Measurements from ENCODE around the gene AS3MT.

The AS3MT gene

DNA sequence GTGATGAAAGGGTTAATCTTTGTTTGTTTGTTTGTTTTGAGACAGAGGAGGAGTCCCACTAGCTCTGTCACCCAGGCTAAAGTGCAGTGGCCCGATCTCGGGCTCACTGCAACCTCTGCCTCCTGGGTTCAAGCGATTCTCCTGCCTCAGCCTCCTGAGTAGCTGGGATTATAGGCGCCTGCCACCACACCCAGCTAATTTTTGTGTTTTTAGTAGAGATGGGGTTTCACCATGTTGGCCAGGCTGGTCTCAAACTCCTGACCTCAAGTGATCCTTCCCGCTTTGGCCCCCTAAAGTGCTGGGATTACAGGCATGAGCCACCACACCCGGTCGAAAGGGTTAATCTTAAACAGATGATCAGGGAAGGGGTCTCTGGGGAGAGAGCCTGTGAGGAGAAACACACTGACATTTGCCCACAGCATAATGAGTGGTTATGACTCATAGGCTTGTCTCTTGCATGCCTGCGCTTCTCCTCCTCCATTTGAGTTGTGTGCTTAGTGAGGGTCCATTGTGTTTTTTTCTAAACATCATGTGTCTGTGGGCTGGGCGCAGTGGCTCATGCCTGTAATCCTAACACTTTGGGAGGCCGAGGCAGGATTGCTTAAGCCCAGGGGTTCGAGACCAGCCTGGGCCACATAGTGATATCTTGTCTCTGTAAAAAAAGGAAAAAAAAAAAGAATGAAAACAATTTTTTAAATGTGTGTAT, 13.4 kb upstream of the AS3MT start:
- DNase-seq (ENCODE audit: low spot score), result peak; percentile 77

DNA sequence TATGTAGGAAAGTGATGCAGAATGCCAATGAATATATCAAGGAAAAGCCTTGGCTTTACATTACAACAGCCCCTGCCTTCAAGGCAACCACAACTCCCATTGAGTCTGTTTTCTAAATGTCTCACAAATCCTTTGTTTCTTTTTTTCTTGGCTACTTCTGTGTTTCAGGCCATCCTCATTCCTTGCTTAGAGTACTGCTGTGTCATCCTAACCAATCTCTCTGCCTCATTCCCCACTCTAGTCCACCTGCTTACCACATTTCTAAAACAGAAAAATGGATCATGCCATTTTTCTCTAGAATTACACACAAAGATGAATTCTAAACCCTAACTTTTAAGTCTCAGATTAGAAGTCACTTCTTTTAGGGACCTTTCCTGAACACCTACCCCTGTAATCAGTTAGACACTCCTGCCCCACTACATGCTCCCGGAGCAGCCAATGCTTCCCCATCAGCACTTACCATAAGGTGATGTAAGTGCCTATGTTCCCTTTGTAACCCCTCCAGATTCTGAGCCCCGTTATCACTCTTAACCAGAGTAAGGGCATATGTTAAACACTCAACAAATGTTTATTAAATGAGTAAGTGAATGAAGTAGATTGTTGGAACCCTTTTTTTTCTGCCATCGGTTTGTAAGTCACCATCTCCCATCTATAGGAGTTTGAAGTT, 12.4 kb upstream of the AS3MT start:
- no peak for DNase-seq (ENCODE audit: low spot score)

DNA sequence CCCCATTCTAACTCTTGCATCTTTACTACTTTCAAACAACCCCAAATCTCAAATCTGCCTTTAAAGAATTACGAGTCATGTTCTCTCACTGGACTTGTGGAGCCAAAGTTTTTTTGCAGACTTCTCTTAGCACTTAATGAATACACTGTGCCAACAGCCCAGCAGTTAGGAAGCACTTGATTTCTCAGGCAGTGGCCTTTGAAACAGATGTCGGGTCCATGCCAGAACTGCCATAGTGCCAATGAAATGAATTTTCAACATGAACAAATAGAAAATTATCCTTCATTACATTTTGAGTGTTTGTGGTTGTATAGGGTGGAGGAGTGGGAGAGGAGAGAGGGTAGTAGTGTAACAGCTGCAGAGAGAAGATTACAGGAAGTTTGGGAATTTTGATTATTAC, 9.4 kb upstream of the AS3MT start:
- no peak for DNase-seq (ENCODE audit: low spot score)

DNA sequence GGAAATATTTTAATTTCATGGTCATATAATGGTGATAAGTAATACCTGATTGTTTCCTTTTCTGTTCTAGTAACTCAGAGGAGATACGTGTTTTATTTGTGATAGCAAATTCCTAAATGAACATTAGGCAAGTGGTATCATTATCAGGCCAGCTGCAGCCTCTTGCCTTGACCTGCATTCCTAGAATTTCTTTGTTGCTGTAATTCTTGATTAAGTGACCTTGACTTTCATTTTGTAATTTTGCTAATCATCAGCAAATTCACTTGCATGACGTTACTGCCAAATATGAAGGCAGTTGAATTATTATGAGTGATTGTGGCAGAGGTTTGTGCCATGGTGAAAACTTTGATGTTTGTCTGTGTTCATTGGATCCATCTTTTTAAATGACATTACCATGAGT, 5.6 kb upstream of the AS3MT start:
- no peak for DNase-seq (ENCODE audit: low spot score)

DNA sequence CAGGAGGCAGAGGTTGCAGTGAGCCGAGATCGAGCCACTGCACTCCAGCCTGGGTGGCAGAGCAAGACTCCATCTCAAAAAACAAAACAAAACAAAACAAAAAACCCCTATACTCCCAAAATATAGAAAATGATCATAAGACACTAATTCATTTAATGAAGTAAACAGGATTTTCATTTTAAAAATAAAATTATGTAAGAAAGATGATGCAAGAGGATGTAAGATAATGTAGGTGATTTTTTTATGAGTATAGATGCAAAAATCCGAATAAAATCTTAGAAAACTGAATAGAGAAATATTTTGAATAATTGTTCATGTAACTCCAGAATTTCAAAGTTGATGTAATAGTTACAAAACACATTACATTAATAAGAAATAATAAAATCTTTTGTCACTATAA, 3.6 kb upstream of the AS3MT start:
- no peak for DNase-seq (ENCODE audit: low spot score)

DNA sequence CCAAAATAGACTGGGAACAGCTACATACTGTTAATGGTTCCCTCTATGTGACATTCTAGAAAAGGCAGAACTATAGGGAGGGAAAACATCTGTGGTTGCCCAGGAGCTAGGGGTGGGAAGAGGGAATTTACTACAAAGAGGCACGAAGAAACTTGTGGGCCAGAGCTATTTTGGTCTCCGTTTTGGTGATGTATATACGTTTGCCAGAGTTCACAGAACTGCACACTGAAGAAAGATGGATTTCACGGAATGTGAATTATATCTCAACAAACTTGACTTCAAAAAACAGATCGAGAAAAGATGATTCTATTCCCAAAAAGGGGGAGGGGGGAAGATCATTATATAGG, 386 bp upstream of the AS3MT start:
- DNase-seq (ENCODE audit: low spot score), result peak; percentile 11

DNA sequence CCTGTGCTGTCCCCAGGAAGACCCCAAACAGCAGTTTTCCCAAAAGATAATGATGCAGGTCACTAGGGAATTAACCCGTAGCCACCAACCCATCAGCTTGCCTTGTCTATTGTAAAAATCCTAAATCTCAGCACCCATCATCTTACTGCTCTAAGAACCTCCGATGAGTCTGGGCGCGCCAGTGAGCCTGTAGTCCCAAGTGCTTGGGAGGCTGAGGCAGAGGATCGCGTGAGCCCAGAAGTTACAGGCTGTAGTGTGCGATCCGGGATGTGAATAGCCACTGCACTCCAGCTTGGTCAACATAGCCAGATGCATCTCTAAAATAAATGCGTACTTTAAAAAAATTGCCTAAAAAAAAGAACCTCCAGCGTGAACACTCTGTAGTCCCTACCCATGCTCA, 951 bp downstream of the AS3MT start:
- DNase-seq (ENCODE audit: low spot score), result no peak

DNA sequence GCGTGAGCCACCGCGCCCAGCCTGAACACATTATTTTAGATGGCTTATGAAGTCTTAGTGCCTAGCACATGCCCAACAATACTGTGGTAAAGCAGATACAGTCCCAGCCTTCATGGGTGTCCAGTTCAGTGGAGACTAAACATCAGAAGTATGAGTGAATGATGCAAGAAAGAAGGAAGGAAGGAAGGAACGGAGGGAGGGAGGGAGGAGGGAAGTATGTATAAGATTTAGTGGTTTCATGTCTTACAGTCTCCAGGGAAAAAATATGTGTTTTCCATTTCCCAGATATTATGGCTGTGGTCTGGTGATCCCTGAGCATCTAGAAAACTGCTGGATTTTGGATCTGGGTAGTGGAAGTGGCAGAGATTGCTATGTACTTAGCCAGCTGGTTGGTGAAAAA, 2.9 kb downstream of the AS3MT start:
- DNase-seq (ENCODE audit: low spot score), result no peak

DNA sequence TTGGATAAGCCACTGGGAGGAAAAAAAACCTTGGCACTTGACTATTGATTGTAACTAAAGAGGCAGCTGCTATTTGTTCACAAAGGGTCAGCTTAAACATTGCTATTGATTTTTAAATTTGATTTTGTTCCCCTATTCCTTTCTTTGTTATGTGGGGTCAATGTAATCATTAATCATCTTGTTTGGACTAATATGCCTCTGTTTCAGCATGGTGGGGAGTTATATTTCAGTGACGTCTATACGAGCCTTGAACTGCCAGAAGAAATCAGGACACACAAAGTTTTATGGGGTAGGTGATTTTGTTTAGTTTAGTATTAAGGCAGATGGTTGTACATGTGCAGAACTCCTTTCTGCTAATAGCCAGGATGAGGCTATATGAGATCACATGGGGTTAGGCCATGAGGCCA, 7.5 kb downstream of the AS3MT start:
- no peak for DNase-seq (ENCODE audit: low spot score)

DNA sequence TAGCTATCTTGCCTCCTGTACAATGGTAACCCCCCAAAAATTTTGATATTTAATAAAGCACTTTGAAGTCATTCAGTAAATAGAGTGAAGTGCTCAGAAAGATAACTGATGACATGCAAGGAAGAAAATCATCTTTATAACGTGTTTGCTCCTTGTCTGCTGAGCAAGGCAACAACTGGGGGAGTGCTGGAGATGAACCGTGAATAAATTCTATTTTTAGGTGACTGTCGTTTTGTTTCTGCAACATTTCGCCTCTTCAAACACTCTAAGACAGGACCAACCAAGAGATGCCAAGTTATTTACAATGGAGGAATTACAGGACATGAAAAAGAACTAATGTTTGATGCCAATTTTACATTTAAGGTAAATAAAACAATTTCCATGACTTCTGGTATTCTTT, 9.4 kb downstream of the AS3MT start:
- no peak for DNase-seq (ENCODE audit: low spot score)

DNA sequence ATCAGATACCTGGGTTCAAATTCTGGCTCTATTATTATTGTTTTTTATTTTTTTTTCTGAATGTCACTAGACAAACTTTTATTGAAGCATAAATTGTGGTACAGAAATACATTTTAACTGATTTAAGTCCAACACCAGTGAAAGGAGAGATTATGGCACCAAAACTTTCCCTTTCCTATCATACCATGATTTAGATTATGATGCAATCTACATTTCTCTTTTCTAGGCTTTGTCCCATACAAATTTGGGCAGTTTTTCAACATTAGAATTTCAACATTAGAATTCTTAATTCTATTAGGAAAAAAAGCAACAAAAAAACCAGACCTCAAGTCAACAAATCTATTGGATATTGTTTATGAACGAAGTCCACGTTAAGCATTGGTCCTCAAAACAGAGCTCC, 11.0 kb downstream of the AS3MT start:
- no peak for DNase-seq (ENCODE audit: low spot score)

DNA sequence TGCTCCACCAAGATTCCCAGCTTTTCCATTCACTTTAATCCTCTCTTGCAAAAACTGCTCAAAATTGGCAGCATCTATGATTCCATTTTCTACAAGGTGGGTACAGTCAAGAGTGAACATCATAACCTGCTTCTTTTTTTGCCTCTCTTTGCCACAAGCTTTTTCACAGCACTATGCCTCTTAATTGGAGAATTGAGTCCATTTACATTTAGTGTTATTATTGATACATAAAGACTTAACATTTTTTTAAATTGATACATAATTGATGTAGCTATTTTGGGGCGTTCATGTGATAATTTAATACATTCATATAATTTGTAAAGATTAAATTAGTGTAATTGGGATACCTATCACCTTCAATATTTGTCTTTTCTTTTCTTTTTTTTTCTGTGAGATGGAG, 18.8 kb downstream of the AS3MT start:
- DNase-seq (ENCODE audit: low spot score), result no peak

DNA sequence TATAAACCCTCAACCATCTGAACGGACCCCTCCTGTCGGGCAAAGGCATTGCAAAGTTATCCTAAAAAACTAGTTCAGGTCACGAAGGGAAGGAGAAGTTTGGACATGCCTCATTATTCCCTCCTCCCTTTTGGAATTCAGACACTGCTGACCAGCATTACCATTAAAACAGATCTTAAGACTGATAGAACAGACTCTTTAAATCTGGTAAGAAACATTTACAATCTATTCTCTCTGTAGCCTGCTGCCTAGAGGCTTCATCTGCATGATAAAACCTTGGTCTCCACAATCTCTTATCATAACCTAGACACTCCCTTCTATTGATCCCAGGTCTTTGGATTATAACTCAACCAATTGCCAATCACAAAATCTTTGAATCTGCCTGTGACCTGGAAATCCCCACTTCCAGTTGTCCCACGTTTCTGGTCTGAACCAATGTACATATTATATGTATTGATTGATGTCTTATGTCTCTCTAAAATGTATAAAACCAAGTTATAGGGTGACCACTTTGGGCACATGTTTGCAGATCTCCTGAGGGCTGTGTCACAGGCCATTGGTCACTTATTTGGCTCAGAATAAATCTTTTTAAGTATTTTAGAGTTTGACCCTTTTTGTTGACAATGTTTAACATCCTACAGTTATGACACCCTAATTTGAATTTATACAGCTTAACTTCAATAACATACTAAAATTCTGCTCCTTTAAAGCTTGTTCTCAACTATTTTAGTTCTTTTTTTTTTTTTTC, 25.4 kb downstream of the AS3MT start:
- no peak for DNase-seq (ENCODE audit: low spot score)

DNA sequence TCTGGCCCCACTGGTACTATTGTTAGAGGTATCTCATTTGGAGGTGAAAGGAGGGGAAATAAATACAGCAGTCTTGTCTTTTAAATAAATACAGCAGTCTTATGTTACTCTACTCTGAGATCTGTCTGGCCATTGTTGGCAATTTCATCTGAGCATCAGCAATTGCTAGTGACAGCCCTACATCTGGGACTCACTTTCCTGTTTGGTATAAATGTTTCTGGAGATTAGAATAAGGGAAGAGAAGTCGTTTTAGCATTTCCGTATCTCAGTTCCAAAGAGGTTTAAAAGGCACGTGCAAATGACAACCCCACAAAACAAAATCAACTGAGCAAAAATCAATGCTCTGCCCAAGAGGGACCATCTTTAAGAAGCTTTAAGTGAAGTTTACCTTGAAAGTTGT, 30.7 kb downstream of the AS3MT start:
- no peak for DNase-seq (ENCODE audit: low spot score)

DNA sequence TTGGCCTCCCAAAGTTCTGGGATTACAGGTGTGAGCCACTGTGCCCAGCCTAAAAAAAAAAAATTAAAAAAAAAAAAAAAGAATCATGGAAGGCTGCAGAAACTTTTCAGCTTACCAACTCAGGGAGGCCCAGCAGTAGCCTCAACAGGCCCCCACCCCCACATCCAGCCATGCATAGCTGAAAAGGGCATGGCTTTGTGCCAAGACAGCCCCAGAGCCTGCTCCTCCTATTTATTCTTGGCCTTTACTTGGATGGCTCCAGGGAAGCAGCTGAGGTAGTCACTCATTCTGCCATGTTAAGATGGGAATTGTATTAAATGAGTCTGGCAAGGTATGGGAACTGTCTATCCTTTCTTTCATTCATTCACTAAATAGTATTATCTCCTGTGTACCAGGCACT, 35.1 kb downstream of the AS3MT start:
- DNase-seq (ENCODE audit: low spot score), result no peak

DNA sequence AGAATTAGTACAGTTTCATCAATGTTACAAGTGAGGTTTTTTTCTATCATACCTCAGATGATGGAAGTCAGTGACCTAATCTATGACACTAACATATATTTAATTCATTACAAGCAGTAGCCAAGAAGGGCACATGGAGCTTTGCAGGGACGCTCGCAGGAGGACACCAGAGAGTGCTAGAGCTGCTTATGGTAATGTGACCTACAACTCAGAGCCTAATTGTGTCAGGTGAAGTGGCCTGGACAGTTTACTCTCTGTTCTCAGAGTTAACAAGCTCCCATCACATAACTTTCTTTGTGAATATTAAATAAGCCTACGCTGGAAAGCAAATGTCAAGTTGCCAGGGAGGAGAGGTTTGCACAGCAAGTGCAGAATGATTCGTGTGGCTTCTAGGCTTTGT, 37.2 kb downstream of the AS3MT start:
- no peak for DNase-seq (ENCODE audit: low spot score)

DNA sequence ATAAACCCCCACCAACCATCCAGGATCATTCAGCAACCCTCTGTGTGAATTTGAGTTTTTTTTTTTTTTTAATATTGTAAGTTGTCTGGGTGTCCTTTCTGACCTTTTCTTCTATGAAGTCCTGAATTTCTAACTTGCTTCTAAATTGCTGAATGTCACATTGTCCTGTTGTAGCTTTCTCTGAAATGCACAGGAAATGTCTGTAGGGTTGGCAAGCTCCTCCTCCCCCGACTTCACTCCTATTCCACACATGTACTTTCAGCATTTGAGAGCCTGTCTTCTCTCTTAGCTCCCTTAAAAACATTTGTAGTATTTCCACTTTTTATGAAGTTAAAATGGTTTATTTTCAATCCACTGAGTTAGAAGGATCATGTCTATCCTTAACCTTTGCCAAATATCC, 45.5 kb downstream of the AS3MT start:
- no peak for DNase-seq (ENCODE audit: low spot score)

DNA sequence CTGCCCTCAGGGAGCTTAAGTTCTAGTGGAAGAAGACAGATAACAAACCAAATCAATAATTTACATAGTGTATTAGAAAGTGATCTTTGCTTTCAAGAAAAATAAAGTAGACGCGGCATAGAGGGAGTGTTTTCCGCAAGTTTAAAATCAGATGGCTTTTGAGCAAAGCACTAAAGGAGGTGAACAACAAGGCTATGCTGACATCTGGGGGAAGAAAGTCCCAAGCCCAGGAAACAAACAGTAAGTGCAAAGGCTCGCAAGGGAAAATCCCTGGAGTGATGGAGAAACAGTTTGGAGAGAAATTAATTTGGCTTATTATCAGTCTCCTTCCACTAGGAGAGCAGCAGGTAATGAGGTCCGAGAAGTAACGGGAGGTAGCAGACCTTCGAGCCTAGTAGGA, 46.9 kb downstream of the AS3MT start:
- DNase-seq (ENCODE audit: low spot score), result no peak

DNA sequence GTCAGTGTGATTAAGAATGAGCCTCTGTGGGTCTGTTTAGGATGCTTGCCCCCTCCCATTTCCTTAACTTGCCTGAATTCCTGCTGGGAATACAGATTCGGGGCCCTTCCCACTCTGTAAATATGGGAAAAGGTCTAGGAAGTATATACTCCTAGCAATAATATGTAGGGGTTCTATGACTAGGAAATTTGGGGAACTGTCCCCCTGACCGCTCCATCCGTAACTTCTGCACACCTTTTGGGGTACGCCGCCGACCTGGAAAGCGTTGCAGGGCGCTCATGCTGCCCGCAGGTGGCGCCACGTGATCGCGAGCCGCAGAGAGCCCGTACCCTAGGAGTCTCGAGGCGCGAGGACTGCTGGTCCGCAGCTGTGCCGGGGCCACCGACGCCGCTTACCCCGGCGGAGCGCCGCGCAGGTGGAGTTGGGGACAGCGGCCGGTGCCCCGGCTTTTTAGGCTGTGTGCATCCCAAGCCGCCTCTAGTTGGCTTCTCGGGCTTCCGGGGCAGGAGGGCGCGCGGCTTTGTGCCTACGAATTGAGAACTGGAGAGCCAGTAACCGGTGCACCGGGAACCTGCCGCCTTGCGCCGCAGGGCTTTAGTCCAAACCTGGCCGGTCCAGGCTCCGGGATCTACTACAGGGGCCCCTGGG, 48.2 kb downstream of the AS3MT start:
- DNase-seq (ENCODE audit: low spot score), result peak; percentile 69

DNA sequence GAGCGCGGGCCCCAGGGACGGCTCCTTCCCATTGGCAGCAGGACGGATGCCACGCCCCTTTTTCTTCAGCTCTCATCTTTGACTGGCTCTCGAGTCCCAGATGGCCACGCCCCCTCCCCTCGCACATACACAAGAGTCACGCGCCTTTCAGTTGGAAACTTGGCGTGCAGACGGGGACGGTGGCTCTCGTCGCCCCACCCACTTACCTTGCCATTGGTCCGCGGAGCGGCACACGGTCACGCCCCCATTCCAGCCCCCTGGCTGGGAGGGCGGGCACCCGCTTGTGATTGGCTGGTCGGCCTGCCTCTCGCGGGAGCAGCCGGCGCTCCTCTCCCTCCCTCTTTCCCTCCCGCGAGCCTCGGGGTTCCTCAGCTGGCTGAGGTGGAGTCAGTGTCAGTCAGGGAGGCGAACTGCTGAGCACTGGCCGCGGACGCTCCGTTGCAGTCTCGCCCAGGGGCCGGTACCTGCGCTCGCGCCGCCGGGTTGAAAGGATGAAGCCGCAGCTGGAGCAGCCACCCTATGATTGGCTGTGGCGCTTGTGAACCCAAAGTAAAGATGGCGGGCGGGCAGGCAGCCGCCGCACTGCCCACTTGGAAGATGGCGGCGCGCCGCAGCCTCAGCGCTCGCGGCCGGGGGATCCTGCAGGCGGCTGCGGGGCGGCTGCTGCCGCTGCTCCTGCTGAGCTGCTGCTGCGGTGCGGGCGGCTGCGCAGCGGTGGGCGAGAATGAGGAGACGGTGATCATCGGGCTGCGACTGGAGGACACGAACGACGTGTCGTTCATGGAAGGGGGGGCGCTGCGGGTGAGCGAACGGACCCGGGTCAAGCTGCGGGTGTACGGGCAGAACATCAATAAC, 48.9 kb downstream of the AS3MT start, which contains the start of gene CNNM2:
Gene CNNM2 (plus strand): TSS at position 333 of the 855 bp plus-strand sequence. CDS start 187 bp downstream, at position 520.
- DNase-seq (ENCODE audit: low spot score), result peak; percentile 98

DNA sequence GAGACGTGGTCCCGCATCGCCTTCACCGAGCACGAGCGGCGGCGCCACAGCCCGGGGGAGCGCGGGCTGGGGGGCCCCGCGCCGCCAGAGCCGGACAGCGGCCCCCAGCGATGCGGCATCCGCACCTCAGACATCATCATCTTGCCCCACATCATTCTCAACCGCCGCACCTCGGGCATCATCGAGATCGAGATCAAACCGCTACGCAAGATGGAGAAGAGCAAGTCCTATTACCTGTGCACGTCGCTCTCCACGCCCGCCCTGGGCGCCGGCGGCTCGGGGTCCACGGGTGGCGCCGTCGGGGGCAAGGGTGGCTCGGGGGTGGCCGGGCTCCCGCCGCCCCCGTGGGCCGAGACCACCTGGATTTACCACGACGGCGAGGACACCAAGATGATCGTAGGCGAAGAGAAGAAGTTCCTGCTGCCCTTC, 49.6 kb downstream of the AS3MT start:
- no peak for DNase-seq (ENCODE audit: low spot score)
